Measurements from ENCODE around the gene CNTNAP2. TPM values are rescaled to one million over a fixed set of nuclear protein-coding genes. Genes with fewer than 3 reads are reported as not detected.
A peak's percentile ranks its signal among the peaks of the same experiment; 100 is the strongest.

CNTNAP2 gene
- total RNA-seq, 8 experiments from 2014 or later: 0.05 to 27.0 (median 15.0) TPM

DNA sequence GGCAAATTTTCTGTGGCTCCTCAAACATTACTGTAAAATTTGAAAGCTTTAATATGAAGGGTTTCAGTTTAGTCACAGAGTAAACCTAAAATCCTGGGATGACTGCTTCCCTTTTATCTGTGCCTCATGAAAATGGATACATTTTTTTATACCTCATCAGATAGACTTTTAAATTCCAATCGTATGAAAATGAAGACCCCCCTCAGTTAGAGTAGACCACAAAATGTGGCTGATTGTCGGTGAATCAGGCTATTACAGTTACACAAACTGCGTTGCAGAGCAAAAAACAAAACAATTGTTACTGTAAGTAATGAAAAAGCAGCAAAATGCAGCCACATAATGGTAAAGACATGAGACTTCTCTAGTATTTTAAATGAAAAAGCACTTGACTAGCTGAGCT, 296.2 kb downstream of the CNTNAP2 start:
- in situ Hi-C loops (cut with MboI; ENCODE audit: low pct_unique_long_range_greater_than_20kb in 2 of 9, low sequenced_read_pairs in 9 of 9, unreplicated experiment in 9 of 9): no loop called here
- no peak for ATAC-seq (replicated peaks in 6 of 8)
- WGBS, 10 experiments: 0 to 100% (median 78%) methylated on average over 1 to 3 of the region's 3 CpGs
- no peaks in the 10 kb centered on the region for H3K4me1 ChIP-seq (replicated peaks in 1 of 2)
- no peak overlapping the region for H3K27ac ChIP-seq
- no peak overlapping the region for H3K4me3 ChIP-seq

DNA sequence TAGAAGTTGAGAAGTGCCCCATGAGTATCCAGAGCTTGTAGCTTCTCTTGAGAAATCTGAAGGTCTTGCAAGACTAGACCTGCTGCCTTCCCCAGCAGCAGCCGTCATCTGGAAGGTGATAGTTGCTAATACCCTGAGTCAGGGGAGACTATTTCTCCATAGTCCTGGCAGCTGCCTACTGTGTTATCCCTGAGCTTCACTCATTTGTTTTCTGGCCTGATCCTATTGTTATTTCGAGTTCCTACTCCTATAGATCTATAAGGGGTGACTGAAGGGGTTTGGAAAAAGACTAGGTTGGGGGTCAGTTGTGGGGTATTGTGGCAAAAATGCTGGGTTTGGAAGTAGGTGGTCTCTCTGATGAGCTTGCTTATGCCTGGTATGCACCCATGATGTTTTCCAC, 297.8 kb downstream of the CNTNAP2 start:
- Histone ChIP-seq H3K27ac (no peak overlapping the region), H3K4me1 (replicated peaks in 1 of 2) (no peaks in the 10 kb centered on the region), H3K4me3 (no peak overlapping the region)
- ATAC-seq (replicated peaks in 6 of 8): no peak
- WGBS, 10 experiments: 0 to 89% (median 25%) methylated on average over 1 to 2 of the region's 2 CpGs; no CpG with 5 or more reads in 5 of the 10 experiments
- in situ Hi-C loops (cut with MboI; ENCODE audit: low pct_unique_long_range_greater_than_20kb in 2 of 9, low sequenced_read_pairs in 9 of 9, unreplicated experiment in 9 of 9): no loop called here

GRCh38 chr7:146414937-146415336, 298.3 kb downstream of the CNTNAP2 start:
- ATAC-seq (replicated peaks in 6 of 8): no peak
- Histone ChIP-seq H3K27ac (no peak overlapping the region), H3K4me1 (replicated peaks in 1 of 2) (no peaks in the 10 kb centered on the region), H3K4me3 (no peak overlapping the region)
- in situ Hi-C loops (cut with MboI; ENCODE audit: low pct_unique_long_range_greater_than_20kb in 2 of 9, low sequenced_read_pairs in 9 of 9, unreplicated experiment in 9 of 9): no loop called here
- WGBS, 10 experiments: 0 to 100% (median 63%) methylated on average over 1 to 2 of the region's 2 CpGs; no CpG with 5 or more reads in 3 of the 10 experiments

GRCh38 chr7:146417176-146417575, 300.6 kb downstream of the CNTNAP2 start:
- H3K4me1 ChIP-seq (replicated peaks in 1 of 2): no peaks in the 10 kb centered on the region
- H3K27ac ChIP-seq: no peak overlapping the region
- ATAC-seq (replicated peaks in 6 of 8): peak in 1 of 8 experiments; percentile 55
- in situ Hi-C loops (cut with MboI; ENCODE audit: low pct_unique_long_range_greater_than_20kb in 2 of 9, low sequenced_read_pairs in 9 of 9, unreplicated experiment in 9 of 9): no loop called here
- no peak overlapping the region for H3K4me3 ChIP-seq

GRCh38 chr7:146423446-146423845, 306.8 kb downstream of the CNTNAP2 start:
- in situ Hi-C loops (cut with MboI; ENCODE audit: low pct_unique_long_range_greater_than_20kb in 2 of 9, low sequenced_read_pairs in 9 of 9, unreplicated experiment in 9 of 9): no loop called here
- H3K4me3 ChIP-seq: no peak overlapping the region
- WGBS, 10 experiments: 0 to 100% (median 88%) methylated on average over 1 of the region's 1 CpG; no CpG with 5 or more reads in 2 of the 10 experiments
- no peak overlapping the region for H3K27ac ChIP-seq
- no peak for ATAC-seq (replicated peaks in 6 of 8)
- H3K4me1 ChIP-seq (replicated peaks in 1 of 2): no peaks in the 10 kb centered on the region

GRCh38 chr7:146424084-146424483, 307.5 kb downstream of the CNTNAP2 start:
- no peaks in the 10 kb centered on the region for H3K4me1 ChIP-seq (replicated peaks in 1 of 2)
- H3K4me3 ChIP-seq: no peak overlapping the region
- ATAC-seq (replicated peaks in 6 of 8): no peak
- no peak overlapping the region for H3K27ac ChIP-seq
- in situ Hi-C loops (cut with MboI; ENCODE audit: low pct_unique_long_range_greater_than_20kb in 2 of 9, low sequenced_read_pairs in 9 of 9, unreplicated experiment in 9 of 9): no loop called here
- WGBS, 10 experiments: 0 to 91% (median 58%) methylated on average over 1 to 6 of the region's 6 CpGs; no CpG with 5 or more reads in 1 of the 10 experiments

DNA sequence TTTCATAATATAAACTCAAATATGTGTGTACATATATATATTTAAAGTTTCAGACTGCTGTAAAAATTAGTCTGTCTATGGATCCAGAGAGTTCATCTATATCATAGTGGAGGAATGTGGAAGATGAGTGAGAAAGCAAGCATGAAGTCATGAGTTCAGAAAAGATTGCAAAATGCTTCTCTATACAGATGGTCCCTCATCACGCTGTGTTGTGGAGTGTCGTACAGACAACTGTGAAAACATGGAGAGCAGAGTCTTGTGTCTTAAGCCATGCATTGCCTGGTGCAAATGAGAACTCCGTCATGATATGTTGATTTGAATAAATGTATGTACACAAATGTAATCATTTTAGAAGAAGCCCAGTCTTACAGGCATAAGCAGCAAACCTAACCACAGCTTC, 316.9 kb downstream of the CNTNAP2 start:
- H3K27ac ChIP-seq: no peak overlapping the region
- WGBS, 10 experiments: 0 to 100% (median 35%) methylated on average over 1 to 3 of the region's 3 CpGs; no CpG with 5 or more reads in 2 of the 10 experiments
- H3K4me3 ChIP-seq: no peak overlapping the region
- in situ Hi-C loops (cut with MboI; ENCODE audit: low pct_unique_long_range_greater_than_20kb in 2 of 9, low sequenced_read_pairs in 9 of 9, unreplicated experiment in 9 of 9): no loop called here
- ATAC-seq (replicated peaks in 6 of 8): no peak
- H3K4me1 ChIP-seq (replicated peaks in 1 of 2): no peaks in the 10 kb centered on the region

DNA sequence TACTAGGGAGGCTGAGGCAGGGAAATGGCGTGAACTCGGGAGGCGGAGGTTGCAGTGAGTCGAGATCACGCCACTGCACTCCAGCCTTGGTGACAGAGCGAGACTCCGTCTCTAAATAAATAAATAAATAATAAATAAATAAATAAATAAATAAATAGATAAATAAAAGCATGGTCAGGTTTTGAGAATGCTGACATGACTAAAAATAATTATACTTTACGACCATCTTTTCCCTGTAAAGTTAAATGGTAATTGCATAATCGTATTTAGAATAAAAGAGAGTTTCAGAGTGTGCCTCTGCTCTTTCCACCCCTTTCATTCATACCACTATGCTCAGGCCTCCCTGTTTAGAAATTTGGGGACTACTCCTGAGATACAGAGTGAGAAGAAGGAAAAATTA, 326.5 kb downstream of the CNTNAP2 start:
- ATAC-seq (replicated peaks in 6 of 8): no peak
- no peak overlapping the region for H3K4me3 ChIP-seq
- no peak overlapping the region for H3K27ac ChIP-seq
- 33 to 100% (median 87%) methylated on average over 1 to 9 of the region's 9 CpGs for WGBS, 10 experiments
- H3K4me1 ChIP-seq (replicated peaks in 1 of 2): no peaks in the 10 kb centered on the region
- in situ Hi-C loops (cut with MboI; ENCODE audit: low pct_unique_long_range_greater_than_20kb in 2 of 9, low sequenced_read_pairs in 9 of 9, unreplicated experiment in 9 of 9): no loop called here

DNA sequence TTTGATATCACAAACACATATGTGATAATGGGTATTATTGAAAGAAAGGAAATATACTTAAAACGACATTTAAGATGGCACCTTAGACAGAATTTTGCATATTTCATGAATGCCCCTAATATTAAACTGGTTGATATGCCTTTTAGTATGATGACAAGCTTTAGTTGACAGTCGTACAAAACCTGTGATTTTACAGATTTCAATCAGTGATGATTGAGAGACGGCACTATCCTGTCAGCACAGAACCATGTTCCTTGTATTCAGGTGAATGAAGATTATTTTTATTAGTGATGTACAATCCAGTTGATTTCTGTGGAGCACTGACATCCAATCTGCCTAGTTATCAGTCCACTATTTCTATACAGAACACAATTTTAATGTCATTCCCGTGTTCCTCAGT, 333.0 kb downstream of the CNTNAP2 start:
- ATAC-seq (replicated peaks in 6 of 8): no peak
- no peak overlapping the region for H3K27ac ChIP-seq
- WGBS, 10 experiments: 0 to 86% (median 59%) methylated on average over 1 to 4 of the region's 4 CpGs
- no peak overlapping the region for H3K4me3 ChIP-seq
- no peaks in the 10 kb centered on the region for H3K4me1 ChIP-seq (replicated peaks in 1 of 2)
- in situ Hi-C loops (cut with MboI; ENCODE audit: low pct_unique_long_range_greater_than_20kb in 2 of 9, low sequenced_read_pairs in 9 of 9, unreplicated experiment in 9 of 9): no loop called here

GRCh38 chr7:146455091-146455655, 338.6 kb downstream of the CNTNAP2 start:
- WGBS, 10 experiments: 6 to 81% (median 63%) methylated on average over 1 to 2 of the region's 2 CpGs; no CpG with 5 or more reads in 1 of the 10 experiments
- H3K4me3 ChIP-seq: no peak overlapping the region
- no peak for ATAC-seq (replicated peaks in 6 of 8)
- in situ Hi-C loops (cut with MboI; ENCODE audit: low pct_unique_long_range_greater_than_20kb in 2 of 9, low sequenced_read_pairs in 9 of 9, unreplicated experiment in 9 of 9): no loop called here
- H3K27ac ChIP-seq: no peak overlapping the region
- H3K4me1 ChIP-seq (replicated peaks in 1 of 2): peaks cover 0 to 4% of the 10 kb centered on the region in 2 donors

- peaks cover 0 to 5% of the 10 kb centered on the region in 2 donors for H3K4me1 ChIP-seq (replicated peaks in 1 of 2)
- WGBS, 10 experiments: 0 to 80% (median 14%) methylated on average over 1 to 2 of the region's 2 CpGs; no CpG with 5 or more reads in 2 of the 10 experiments
- in situ Hi-C loops (cut with MboI; ENCODE audit: low pct_unique_long_range_greater_than_20kb in 2 of 9, low sequenced_read_pairs in 9 of 9, unreplicated experiment in 9 of 9): no loop called here
These were observed 362.4 kb downstream of the CNTNAP2 start for GRCh38 chr7:146479040-146479439.

GRCh38 chr7:146486519-146486918, 369.9 kb downstream of the CNTNAP2 start:
- in situ Hi-C loops (cut with MboI; ENCODE audit: low pct_unique_long_range_greater_than_20kb in 2 of 9, low sequenced_read_pairs in 9 of 9, unreplicated experiment in 9 of 9): no loop called here
- Histone ChIP-seq H3K27ac (no peak overlapping the region), H3K4me1 (replicated peaks in 1 of 2) (no peaks in the 10 kb centered on the region), H3K4me3 (no peak overlapping the region)
- WGBS, 10 experiments: 0 to 97% (median 75%) methylated on average over 1 to 3 of the region's 3 CpGs; no CpG with 5 or more reads in 1 of the 10 experiments
- no peak for ATAC-seq (replicated peaks in 6 of 8)

More at GRCh38 chr7:146479040-146479439, 362.4 kb downstream of the CNTNAP2 start:
- peak in 4 of 8 experiments; percentile 28 to 51 (median 43) for ATAC-seq (replicated peaks in 6 of 8)
- H3K4me3 ChIP-seq: no peak overlapping the region
- no peak overlapping the region for H3K27ac ChIP-seq

GRCh38 chr7:146492017-146492416, 375.4 kb downstream of the CNTNAP2 start:
- ATAC-seq (replicated peaks in 6 of 8): no peak
- in situ Hi-C loops (cut with MboI; ENCODE audit: low pct_unique_long_range_greater_than_20kb in 2 of 9, low sequenced_read_pairs in 9 of 9, unreplicated experiment in 9 of 9): no loop called here
- WGBS, 10 experiments: 0 to 90% (median 64%) methylated on average over 3 to 4 of the region's 4 CpGs; no CpG with 5 or more reads in 1 of the 10 experiments
- H3K27ac ChIP-seq: no peak overlapping the region
- H3K4me1 ChIP-seq (replicated peaks in 1 of 2): peaks cover 0 to 11% of the 10 kb centered on the region in 2 donors
- H3K4me3 ChIP-seq: no peak overlapping the region

- H3K4me1 ChIP-seq (replicated peaks in 1 of 2): peaks cover 0 to 11% of the 10 kb centered on the region in 2 donors
- WGBS, 10 experiments: 0 to 72% (median 19%) methylated on average over 1 to 6 of the region's 6 CpGs; no CpG with 5 or more reads in 1 of the 10 experiments
- peak in 4 of 8 experiments; percentile 21 to 84 (median 58) for ATAC-seq (replicated peaks in 6 of 8)
These were observed 378.5 kb downstream of the CNTNAP2 start for GRCh38 chr7:146494952-146495596.

More at GRCh38 chr7:146494952-146495596, 378.5 kb downstream of the CNTNAP2 start:
- H3K27ac ChIP-seq: no peak overlapping the region
- in situ Hi-C loops (cut with MboI; ENCODE audit: low pct_unique_long_range_greater_than_20kb in 2 of 9, low sequenced_read_pairs in 9 of 9, unreplicated experiment in 9 of 9): no loop called here
- H3K4me3 ChIP-seq: no peak overlapping the region
